GM12801 (cell line): ENCODE results near the gene KCNK18.

Source experiments
- CTCF ChIP-seq: IDR thresholded peaks from one replicate; pipeline ENCODE4 v1.5.1; 2011; ENCODE audit warnings: control low read depth; ENCODE audit not compliant: insufficient read length; ENCODE audit errors: extremely low read depth

The KCNK18 gene

GRCh38 chr10:117197189-117197588 is at the start of gene KCNK18:
KCNK18 (plus strand) TSS chr10:117197489; CDS start chr10:117197489, 0 bp downstream.
- TF ChIP-seq CTCF, result no peak

GRCh38 chr10:117148284-117148683 is 49.0 kb upstream of the KCNK18 start:
- no peak for TF ChIP-seq CTCF

- TF ChIP-seq CTCF, result no peak
Observed at GRCh38 chr10:117152668-117153067, 44.6 kb upstream of the KCNK18 start.

DNA sequence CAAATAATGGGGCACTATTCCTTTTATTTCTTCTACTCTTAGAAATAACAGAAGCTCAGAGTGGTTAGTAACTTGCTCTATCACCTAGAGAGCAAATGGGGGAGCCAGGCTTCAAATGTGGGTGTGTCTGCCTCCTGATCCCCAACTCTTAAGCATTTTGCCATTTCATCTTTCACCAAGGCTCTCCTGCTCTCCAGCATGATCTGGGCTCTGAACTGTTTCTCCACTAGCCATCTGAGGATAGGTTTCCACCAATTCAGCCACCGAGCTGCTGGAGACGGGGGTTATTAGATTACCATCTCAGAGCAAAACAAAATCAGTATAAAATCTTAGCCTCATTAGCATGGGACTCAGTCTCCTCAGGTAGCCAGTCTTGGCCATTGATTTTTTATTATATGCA is 39.0 kb upstream of the KCNK18 start:
- no peak for TF ChIP-seq CTCF

DNA sequence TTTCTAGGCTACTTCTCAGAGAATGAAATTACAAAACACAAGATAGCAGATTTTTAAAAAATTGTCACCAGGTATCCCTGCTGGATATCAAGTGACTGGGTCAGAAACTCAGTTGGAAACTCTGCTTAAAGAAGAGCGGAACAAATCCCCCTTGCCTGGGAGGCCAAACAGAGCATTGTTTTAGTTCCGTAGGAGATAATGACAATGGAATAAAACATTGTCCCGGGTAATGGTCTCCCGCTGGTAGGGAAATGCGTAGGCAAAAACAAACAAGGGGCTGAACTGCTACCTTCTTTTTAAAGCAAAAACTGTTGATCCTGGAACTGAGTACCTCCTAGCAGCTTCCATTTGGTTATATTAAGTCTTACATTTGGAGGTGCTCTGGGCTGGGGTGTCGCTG is 37.9 kb upstream of the KCNK18 start:
- TF ChIP-seq CTCF, result no peak

DNA sequence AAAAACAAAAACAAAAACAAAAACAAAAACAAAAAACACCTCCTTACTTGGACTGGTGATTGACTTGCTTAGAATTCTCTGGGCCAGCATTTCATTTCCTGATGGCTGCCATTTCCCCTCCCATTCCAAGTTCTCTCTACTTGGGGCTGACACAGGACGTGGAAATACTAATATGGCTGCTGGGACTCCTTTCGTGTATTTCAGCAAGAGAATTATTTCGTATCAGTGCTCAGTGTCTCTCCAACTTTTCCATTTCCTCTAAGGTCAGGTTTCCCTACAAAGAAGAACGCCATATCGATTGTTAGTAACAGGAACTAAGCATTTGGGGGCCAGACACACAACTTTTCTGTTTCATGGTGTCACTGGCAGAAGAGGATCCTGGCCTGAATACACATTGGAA is 36.7 kb upstream of the KCNK18 start:
- no peak for TF ChIP-seq CTCF

GRCh38 chr10:117161386-117162033 is 35.8 kb upstream of the KCNK18 start:
- no peak for TF ChIP-seq CTCF
